ENCODE results near the gene ABLIM1.

GRCh38 chr10:114519756-114520293 lies 138.2 kb downstream of the ABLIM1 start:
- TF ChIP-seq HDGF (IDR thresholded peaks at IDR 0.05; ENCODE audit: borderline replicate concordance) (no peak), NFRKB (IDR thresholded peaks at IDR 0.05) (no peak), PKNOX1 (IDR thresholded peaks at IDR 0.05) (no peak), L3MBTL2 (conservative IDR thresholded peaks at IDR 0.05) (no peak), FOXM1 (IDR thresholded peaks at IDR 0.05; ENCODE audit: borderline replicate concordance) (no peak), SUZ12 (IDR thresholded peaks at IDR 0.05) (no peak), TARDBP (IDR thresholded peaks at IDR 0.05) (no peak)

Measured in HEK293T (cell line).